HK-2 (cell line): ENCODE data around the gene RAB36.
"Not testable (repeated sequence)": the region's sequence is repeated elsewhere in the genome, so short reads cannot be mapped to it uniquely, and the experiment has no call there.

ENCODE experiments used
- DNase-seq: peaks from one replicate; pipeline ENCODE4 v3.0.0-alpha.2; 2018; ENCODE audit not compliant: unreplicated experiment

RAB36 gene

DNA sequence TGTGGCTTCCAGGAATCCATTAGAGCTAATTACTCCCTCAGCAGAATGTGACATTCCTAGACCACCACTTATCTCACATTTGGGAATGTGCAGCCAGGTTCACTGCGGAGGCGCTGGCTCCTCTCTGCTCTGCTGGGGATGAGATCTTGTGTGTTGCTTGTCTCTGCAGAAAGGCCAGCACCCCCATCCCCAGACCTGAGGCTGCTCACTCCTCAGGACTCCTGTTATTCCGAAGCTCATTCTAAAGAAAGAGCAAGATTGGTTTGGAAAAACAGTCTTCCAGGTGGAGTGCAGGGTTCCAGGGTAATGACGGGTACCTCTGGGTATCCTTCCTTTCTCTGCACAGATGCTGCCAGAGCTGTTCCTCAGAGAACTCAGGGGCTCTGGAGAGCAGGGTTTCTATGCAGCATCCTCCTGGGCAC, 24.3 kb upstream of the RAB36 start:
- no peak for DNase-seq

DNA sequence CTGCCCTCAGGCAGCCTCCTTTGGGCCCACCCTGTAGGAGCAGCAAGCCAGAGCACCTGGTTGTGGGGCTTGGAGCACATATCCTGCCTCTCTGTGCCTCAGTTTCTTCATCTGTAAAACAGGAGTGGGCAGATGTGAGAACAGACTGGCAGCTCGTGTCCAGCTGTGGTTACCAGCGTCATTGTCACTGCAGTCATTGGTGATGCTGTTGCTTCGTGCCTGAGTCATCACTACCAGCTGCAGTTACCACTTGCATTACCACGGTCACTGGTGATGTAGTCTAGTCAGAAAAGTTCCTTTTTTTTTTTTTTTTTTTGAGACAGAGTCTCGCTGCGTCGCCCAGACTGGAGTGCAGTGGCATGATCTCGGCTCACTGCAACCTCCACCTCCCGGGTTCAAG, 23.9 kb upstream of the RAB36 start:
- no peak for DNase-seq

DNA sequence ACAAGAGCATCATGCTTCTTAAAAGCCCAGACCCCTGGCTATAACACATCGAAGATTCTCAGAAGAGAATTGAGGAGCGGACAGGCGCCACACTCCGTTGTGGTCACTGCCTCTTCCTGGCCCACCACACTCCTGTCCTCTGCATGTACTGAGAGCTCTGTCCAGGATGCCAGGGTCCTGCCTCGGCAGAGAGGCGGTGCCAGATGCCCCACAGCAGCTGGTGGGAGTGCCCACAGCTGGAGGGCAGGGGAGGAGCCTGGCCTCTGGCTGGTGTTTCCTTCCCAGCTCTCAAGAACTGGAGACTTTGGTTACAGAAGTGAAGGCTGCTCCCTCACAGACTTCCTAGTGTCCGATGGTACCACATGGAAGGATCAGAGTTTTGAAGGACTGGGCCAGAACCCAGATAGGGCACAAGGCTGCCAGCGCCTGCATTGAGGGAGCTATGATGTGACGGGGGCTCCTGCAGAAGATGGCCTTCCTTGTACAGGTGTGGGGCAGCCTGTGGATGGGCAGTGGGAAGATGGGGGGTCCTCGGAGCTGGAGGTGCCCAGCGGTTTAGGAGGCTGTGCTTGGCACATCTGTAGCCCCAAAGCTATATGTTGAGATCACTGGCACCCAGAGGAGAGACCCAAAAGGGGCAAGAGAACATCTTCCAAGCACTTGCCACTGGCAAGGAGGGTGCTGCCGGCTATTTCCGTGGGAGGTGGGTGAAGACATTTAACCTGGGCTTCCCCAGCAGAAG, 22.9 kb upstream of the RAB36 start:
- no peak for DNase-seq

- no peak for DNase-seq
These were observed 22.1 kb upstream of the RAB36 start for GRCh38 chr22:23122992-23123803.

- DNase-seq: no peak
These were observed 21.4 kb upstream of the RAB36 start for GRCh38 chr22:23123804-23124254.

DNA sequence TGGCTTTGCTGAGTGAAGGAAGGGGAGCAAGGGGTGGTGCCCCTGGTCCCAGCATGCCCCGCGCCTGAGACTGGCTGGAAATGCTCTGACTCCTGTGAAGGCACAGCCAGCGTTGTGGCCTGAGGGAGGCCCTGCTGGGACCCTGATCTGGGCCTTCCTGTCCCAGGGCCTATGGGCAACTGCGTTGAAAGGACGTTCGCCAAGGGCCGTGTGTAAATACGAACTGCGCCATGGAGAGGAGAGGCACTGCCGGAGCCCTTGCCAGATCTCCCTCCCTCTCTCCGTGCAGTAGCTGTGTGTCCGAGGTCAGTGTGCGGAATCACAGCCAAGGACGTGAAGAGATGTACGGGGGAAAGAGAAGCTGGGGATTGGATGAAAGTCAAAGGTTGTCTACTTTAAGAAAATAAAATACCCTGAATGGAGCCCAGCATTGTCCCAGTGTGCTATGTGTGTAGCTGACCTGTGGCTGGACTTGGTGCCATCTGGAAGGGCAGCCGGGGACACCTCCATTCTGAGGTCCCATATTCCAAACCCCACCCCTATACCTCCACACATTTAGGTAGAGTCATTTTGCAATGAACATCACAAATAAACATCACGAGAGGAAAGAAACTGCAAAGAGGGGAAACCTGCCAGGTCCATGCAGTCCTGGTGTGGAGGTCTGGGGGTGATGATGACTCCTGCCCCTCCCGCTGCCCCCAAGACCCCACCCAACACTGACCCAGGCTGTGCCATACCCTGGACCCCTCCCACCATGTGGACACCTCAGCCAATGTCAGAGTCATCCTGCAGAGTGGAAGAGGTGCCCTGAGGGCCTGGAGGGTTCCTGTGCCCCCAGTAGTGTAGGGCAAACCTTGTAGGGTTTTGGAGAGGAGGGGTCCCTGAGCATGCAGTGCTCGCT, 20.4 kb upstream of the RAB36 start:
- DNase-seq: no peak

DNA sequence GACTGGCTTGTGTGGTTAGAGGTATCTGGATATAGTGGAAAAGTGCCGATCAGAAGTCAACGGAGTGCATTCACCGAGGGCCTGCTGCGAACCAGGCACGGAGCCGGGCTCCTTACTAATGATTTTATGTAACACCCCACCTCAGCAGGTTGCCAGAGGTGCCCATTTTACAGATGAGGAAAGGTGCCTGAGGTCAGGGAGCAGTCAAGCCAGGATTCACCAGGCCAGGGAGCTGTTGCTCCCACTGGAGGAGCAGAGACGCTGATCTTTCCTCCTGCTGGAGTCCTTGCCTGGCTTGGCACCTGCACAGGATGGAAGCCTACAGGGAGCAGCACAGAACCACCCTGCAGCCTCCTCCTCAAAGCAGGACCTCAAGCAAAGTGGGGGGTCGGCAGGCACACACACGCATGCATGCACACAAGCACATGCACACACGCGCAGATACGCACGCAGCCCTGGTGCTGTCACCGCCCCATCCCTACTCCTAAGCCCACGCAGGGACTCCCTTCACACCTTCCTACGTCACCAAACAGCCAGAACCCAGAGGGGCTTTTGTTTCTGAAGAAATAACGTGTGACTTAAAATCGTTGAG, 19.7 kb upstream of the RAB36 start:
- no peak for DNase-seq

GRCh38 chr22:23126165-23127054, 18.9 kb upstream of the RAB36 start:
- no peak for DNase-seq

- DNase-seq: no peak
These were observed 18.1 kb upstream of the RAB36 start for GRCh38 chr22:23127055-23127756.

- no peak for DNase-seq
These were observed 17.5 kb upstream of the RAB36 start for GRCh38 chr22:23127788-23128187.

DNA sequence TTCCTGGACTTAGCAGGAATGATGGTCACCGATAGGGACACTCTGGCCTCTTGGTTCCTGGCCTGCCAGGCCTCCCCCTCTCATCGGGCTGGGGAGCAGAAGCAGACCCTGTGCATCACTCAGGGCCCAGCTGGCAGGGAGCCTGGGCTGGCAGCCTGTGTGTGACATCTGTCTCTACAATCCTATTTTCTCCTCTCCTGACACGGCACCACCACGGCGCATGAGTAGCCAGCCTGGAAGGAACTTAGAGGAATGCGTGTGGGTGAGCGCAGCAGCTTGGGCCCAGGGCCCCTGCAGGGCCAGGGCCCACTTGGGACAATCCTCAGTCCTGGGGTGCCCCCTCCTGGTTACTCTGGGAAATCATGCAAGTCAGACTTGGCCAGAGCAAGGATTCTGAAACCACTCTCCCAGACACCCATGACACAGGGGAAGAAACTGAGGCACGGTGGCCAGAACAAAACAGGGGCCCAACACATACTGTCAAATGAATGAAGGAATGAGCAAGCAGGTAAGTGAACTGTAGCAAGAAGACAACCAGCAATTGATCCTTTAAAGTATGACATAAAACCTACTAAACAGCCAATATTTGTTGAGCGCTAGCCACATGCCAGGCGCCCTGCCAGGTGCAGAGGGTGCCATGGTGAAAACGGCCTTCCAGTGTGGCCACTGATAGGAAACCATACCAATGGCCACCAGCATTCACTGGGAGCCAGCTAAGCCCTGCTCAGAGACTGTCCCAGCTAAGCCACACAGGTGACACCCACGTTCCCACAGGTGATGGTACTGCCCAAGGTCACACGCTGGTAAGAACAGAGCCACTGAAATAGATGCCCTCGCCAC, 16.8 kb upstream of the RAB36 start:
- peak; percentile 71 for DNase-seq

- DNase-seq: no peak
These were observed 16.1 kb upstream of the RAB36 start for GRCh38 chr22:23129149-23129548.

- no peak for DNase-seq
These were observed 14.6 kb upstream of the RAB36 start for GRCh38 chr22:23130697-23131096.

DNA sequence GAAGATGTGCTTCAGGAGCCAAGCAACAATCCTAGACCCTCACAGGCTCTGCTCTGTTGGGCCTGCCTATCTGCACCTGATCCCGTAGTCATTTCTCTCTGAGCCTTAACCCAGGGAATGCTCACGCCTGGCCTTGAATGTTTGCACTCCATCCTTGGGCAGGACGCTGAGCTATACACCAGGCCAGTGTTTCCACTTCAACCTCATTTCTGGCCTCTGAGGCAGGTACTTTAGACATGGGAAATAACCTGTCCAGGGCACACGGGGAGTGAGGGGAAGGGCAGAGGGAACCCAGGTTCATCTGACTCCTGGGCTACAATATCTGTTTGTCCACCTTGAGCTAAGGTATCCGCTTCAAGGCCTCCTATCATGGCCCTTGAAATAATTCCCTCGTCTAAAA, 13.3 kb upstream of the RAB36 start:
- no peak for DNase-seq

DNA sequence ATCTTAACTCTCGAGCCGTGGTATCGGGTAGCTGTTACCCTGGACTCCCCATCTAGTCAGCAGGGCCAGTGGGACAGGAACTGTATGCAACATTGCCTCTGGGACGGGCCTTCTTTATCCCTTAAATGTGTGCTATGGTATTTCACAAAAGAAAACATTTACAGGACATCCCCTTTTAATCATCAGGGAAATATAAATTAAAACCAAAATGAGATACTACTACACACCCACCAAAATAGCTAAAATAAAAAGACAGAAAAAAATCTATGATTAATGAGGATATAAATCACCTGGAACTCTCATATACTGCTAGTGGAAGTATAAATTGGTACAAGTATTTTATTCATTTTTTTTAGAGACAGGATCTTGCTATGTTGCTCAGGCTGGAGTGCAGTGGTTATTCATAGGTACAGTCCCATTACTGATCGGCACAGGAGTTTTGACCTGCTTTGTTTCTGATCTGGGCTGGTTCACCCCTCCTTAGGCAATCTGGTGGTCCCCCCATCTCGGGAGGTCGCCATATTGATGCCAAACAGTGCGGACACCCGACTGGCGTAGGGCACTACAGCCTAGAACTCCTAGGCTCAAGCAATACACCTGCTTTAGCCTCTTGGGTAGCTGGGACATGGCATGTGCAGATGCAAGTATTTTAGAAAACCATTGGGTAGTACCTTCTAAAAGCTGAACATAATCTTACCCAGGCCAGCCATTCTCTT, 12.7 kb upstream of the RAB36 start:
- DNase-seq: no peak

DNA sequence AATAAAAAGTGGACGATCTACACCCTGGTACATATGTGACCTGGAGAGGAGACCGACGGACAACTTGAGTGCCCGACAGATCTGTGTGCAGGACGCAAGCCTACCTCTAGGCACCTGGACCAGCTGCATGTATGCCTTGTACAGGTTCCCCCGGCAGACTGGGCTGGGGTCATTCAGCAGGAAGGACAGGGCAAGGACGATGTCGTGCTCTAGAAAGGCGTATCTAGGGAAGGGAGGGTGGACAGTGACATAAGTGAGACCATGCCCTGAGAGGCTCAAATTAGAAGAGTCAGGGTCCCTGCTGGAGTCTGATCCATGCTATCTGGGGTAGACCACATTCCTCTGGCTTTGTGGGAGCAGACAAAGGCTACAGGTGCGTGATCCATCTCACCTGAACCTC, 11.4 kb upstream of the RAB36 start:
- DNase-seq: no peak

DNA sequence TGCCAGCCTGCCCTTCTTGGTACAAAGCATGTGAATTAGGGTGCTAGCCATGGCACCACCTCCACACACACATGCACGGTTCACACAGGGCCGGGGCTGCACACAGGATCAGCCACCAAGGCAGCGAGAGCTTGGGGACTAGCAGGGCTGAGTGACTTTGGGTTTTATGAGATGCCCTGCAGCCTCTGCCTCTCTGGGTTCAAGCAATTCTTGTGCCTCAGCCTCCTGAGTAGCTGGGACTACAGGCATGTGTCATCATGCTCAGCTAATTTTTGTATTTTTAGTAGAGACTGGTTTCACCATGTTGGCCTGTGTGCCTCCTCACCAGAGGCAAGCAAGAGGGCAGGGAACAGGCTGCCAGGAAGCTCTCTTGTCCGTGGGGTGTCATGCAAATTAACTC, 8.3 kb upstream of the RAB36 start:
- DNase-seq: not testable (repeated sequence)

GRCh38 chr22:23137468-23137867, 7.8 kb upstream of the RAB36 start:
- no peak for DNase-seq
